DMS 273 (cell line): ENCODE measurements around the gene NOXO1.

Experiments used
- DNase-seq: peaks from one replicate; lab custom pipeline; 2025; ENCODE audit not compliant: unreplicated experiment; lab: John Stamatoyannopoulos, UW

The NOXO1 gene

DNA sequence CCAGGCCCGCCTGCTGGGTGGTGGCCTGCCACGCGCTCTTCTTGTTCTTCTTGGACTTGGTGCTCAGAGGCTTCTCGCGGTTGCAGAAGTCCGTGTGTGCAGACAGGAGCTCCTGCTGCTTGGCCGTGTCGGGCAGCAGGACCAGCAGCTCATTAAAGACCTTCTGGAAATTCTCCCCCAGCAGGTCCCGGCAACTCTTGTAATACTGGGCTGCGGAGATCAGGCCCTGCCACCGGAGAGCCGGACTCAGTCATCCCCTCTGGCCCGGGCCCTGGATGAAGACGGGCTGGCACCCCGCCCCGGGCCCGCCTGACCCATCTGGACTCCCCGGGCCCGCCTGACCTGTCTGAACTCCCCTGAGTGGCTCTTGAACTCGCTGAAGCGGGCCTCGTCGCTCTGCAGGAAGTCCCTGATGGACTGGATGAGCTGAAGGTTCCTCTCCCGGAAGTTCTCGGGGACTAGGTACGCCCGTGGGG is 17.1 kb upstream of the NOXO1 start:
- no peak for DNase-seq

DNA sequence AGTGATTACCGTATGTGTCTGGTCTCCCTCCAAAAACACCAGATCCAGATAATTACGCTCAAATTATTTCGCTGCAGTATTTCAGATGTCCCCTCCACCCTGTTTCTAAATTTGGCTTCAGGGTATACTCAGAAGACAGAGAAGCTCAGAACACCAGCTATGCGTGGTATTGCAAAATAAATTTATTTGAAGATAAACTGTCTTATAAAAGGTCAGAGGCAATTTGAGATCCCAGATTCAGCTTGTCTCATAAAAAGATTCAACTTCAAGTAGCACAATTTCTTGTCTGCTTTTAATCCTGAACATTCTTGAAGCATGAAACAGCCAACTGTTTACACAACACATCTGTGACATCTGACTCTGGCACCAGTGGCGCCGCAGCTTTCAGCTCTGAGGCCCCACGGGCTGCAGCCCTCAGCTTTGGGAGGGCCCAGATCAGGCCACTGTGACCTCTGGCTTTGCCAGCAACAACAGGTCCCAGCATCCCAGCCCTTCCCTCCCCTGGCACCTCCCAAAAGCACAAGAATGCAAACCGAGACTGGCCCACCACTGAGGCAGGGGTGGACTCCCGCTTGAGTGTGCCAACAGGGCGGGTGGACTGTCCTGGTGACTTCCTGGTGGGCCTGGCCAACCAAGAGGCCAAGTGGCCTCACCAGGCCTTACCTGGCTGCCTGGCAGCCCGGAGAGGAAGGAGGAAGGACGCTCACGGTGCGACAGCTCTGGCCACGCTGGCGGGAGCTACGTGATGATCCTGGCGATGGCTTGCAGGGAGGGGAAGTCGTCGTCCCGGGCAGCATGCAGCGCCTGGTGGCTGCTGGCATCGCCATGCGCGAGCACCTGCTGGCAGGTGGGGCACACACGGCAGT is 16.5 kb upstream of the NOXO1 start:
- DNase-seq = no peak

DNA sequence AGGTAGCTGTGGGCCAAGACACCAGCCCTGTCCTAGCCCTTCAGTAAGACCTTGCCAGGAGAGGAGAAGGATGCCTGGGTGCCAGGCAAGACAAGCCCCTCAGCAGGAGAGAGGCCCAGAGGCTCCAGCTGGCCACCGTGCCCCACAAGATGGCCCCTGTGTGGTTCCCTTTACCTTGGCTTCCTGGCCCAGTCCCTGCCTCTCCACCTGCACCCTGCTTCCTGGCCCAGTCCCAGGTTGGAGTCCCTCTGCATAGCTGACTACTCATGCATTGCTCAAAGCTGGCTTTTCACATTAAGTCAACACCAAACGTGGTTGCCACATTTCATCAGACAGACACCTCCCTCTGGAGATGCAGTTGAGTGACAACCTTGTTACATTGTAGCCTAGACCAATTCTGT is 12.5 kb upstream of the NOXO1 start:
- peak; percentile 47 for DNase-seq

DNA sequence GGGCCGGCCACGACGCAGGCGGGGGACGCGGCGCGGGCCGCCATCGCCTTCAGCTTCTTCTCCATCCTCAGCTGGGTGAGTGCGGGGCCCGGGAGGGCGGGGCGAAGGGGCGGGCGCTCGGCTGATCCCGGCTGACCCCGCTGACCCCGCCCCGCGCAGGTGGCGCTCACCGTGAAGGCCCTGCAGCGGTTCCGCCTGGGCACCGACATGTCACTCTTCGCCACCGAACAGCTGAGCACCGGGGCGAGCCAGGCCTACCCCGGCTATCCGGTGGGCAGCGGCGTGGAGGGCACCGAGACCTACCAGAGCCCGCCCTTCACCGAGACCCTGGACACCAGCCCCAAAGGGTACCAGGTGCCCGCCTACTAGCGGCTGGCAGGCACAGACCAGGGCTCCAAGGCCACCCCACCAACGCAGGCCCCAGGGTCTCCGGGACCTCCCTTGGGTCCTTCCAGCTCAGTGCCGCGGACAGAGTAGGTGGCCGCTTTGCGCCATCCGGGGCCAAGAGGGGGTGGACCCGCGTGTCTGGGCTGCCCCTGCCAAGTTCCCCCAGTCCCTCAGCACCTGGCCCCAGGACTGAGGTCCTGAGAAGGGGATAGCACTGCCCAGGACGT is 11.5 kb upstream of the NOXO1 start:
- DNase-seq = no peak

DNA sequence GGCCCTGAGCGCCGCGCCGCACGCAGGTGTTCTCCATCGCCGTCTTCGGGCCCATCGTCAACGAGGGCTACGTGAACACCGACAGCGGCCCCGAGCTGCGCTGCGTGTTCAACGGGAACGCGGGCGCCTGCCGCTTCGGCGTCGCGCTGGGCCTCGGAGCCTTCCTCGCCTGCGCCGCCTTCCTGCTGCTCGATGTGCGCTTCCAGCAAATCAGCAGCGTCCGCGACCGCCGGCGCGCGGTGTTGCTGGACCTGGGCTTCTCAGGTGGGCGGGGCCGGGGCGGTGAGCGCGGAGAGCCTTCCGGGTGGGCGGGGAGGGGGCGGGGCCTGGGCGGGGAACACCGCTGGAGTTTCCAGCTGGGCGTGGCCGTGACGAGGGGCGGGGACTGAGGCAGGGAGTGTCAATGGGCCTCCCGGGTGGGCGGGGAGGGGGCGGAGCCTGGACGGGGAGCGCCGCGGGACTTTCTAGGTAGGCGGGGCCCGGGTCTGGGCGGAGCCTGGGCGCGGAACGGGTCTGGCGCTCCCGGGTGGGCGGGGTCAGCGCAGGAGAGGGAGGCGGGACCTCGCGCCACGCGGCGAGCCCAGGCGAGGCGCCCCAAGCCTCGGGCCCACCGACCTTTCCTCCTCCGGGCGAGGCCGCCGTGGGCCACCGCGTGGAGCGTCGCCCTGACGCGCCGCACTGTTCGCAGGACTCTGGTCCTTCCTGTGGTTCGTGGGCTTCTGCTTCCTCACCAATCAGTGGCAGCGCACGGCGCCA is 10.9 kb upstream of the NOXO1 start:
- DNase-seq = peak; percentile 33

DNA sequence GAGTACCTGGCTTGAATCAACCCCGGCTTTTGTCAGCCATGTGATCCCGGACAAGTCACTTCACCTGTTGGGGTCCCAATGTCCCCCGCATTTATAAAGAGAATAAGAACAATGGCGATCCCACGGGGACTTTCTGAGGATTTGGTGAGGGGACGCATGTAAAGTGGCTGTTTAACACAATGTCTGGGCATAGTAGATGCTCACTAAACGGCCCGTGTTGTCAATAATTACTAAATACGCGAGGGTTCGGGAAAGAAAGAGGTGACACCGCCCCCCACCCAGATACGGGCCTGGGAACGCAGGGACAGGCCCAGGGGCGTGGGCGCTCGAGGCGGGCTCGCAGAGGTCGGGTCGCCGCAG is 10.3 kb upstream of the NOXO1 start:
- DNase-seq = no peak

DNA sequence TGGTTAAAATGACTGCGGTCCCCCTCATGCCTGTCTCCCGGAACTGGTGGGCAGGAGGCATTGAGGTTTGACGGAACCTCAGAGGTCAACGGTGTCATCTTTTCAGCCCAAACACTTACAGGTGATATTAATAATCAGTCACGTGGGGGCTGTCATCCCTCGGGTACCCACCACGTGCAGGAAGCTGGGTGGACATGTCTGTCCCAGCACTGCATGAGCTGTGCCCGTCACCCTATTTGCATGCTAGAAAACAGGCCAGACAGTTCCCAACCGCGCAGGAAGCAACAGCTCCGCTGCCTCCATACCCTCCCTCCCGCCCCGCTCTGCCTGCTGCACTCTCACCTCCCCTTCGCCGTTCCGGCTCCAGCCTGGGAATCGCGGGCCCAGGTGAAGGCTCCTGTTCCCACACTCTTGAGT is 9.9 kb upstream of the NOXO1 start:
- DNase-seq = no peak

DNA sequence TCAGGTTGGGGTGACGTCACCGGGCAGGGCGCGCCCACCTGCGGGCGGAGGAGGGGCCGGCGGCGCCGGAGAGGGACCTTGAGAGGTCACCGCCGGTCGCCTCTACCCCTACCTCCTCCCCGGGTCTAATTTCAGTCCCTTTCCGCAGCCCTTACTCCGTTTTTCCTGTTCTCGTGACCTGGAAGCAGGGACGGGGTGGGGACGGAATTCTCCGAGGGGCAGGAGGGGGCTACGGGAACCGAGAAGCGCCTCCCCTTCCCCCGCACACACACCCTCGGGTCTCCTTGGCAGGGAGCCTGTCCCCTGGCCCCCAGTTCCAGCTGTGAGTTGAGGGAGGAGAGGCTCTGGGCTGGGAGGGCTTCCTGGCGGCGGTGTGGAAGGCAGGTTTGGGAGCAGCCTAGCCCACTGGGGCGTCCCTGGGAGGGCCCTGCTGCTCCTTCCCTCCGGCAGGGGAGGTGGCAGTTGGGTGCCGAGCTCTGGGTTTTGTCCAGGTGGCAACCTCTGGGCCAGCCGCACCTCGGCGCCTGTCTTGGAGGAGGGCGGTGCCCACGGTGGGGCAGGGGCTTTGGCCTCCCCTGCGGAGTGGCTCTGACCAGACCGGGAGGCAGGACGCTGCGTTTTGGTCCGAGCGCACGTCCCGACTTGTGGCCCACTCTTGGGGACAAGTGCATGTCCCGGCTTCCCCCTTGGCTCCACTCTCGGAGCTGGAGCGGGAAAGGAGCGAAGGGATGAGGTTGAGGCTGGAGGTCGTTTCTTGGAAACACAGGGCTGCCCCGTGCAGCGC is 9.3 kb upstream of the NOXO1 start:
- DNase-seq = peak; percentile 45

DNA sequence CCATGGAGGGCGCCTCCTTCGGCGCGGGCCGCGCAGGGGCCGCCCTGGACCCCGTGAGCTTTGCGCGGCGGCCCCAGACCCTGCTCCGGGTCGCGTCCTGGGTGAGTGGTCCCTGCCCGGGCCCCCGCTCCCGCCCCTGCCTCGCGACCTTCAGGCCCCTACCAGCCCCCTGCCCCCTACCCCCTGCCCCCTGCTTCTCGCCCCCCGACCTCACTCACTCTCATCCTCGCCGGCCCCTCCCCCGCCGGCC is 8.8 kb upstream of the NOXO1 start:
- DNase-seq = no peak

DNA sequence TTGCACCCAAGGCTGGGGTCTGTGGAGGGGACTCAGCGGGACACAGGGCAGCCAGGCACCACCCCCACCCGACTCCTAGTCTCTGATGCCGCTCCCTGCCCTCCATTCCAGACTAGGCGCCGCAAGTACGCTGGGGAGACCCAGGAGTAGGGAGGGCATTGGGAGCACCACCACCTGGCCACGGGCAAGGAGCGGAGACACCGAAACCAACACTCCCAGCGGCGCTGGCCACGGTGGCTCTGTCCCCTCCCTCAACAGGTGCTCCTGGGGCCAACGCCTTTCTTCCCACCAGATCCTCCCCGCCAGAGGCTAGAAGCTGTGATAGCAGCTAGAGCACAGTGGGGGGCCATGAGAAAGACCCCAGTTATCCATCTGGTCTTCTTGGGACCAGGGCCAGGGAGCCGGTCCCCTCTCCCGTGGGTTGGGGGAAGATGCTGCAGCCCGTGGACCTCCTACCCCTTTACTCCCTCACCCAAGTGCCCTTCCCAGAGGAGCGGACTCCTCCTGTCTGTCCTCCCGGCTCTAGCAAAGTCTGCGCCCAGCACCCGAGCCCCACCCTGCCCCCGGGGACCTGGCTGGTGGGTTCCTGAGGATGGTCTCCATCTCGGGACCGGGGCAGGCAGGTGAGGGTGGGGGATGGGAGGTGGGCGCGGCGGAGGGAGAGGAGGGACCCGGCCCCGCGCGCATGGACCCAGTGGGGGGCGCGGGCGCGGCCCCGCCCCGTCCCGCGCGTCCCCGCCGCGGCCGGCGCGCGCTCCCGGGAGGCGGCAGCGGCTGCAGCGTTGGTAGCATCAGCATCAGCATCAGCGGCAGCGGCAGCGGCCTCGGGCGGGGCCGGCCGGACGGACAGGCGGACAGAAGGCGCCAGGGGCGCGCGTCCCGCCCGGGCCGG is 8.2 kb upstream of the NOXO1 start, which contains the start of gene SYNGR3:
SYNGR3 (plus strand) TSS at position 762 of the 892 bp plus-strand sequence. CDS start 133 bp downstream, outside the sequence.
- DNase-seq = peak; percentile 75

DNA sequence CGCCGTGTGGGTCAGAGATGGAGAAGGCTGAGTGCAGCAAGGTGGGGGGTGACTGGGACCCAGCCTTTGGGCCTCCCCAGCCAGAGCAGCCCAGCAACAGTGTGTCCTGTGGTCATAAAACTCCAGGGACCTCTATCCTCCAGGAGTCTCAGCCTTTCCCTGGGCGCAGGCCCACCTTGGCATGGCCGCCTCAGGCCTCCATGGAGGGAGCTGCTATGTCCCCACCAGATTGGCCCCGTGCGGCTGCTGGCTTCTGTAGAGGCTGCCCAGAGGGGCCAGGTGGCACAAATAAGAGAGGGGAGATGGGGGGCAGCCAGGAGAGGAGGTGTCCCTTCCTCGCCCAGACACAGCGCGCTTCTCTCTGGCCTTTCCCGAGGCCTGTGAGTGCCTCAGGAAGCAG is 5.9 kb upstream of the NOXO1 start:
- no peak for DNase-seq

DNA sequence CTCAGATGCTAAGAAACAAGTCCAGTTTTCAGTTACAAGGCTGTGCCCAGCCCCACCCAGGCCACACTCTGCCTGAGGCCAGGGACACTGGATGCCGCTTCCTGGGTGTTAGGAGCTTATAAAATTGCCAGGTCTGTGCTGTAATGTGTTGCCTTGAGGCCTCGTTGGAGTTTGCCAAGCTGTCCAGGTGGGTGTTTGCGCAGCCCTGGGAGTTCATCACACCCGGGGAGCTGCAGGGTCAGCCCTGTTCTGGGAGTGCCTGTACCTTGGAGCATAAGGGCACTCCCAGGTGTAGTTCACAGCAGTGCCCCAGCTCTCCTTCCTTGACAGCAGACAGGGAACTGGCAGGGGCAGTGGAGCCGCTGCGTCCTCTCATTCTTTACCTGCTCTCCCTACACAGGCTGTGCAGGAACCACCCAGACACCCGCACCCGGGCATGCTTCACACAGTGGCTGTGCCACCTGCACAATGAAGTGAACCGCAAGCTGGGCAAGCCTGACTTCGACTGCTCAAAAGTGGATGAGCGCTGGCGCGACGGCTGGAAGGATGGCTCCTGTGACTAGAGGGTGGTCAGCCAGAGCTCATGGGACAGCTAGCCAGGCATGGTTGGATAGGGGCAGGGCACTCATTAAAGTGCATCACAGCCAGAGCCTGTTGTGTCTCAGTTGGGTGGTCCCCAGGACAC is 4.3 kb upstream of the NOXO1 start:
- DNase-seq = no peak

DNA sequence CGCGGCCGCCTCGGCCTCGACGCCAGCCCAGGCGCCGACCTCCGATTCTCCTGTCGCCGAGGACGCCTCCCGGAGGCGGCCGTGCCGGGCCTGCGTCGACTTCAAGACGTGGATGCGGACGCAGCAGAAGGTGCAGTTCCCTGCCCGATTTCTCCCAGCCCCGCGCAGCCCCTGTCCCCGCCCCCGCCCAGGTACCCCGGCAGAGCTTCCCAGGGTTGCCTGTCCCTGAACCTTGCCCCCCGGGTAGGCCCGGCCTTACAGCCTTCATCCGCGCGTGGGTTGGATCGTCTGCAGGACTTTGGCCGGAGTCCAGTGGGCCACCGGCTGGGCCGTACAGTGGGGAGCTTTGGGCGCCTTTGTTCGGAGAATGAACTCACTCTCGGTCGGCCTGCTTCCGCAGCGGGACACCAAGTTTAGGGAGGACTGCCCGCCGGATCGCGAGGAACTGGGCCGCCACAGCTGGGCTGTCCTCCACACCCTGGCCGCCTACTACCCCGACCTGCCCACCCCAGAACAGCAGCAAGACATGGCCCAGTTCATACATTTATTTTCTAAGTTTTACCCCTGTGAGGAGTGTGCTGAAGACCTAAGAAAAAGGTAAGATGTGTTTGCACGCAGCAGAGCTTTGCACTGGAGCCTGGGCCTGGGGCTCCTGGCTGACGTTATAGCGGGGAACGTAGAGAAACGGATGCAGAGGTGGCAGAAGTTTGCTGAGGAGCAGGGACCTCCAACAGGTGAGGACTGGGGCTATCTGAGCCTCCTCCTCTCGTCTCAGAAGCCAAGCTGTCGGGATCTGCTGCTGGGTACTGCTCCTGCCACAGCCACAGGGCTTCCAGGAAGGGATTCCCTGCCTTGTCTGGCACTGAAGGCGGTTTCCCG is 3.3 kb upstream of the NOXO1 start:
- peak; percentile 85 for DNase-seq

DNA sequence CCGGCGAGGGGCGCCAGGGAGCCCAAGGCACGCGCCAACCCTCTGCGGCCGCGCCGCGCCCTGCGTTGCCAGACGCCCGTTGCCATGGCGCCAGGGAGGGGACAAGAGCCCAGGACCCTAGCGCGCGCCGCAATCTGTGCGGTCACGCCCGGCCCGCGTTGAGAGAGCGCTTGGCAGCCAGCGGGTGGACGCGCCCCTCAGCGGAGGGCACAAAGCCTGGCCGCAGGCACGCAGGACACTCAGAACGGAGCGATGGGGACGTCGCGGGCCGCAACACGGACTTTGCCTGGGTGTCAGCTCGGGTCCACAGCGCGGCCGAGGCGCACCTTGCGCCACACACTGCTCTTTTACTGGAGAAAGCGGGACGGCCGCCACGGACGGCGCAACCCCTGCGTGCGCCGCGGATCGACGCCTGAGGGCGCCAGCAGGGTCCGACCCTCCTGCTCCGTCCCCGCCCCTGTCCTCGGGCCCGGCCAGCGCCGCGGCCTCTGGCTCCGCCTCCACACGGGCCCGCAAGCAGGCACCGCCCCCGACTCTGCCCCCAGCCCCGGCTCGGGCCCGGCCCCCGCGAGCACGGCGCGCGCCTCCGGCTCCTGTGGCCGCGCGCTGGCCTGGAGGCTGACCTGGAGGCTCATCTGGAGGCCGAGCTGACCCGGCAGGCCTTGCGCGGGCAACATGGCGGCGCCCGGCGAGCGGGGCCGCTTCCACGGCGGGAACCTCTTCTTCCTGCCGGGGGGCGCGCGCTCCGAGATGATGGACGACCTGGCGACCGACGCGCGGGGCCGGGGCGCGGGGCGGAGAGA is 2.5 kb upstream of the NOXO1 start, which contains the start of gene GFER:
GFER (plus strand) TSS at position 650 of the 803 bp plus-strand sequence; CDS start at position 676, 26 bp downstream.
- DNase-seq = peak; percentile 97

DNA sequence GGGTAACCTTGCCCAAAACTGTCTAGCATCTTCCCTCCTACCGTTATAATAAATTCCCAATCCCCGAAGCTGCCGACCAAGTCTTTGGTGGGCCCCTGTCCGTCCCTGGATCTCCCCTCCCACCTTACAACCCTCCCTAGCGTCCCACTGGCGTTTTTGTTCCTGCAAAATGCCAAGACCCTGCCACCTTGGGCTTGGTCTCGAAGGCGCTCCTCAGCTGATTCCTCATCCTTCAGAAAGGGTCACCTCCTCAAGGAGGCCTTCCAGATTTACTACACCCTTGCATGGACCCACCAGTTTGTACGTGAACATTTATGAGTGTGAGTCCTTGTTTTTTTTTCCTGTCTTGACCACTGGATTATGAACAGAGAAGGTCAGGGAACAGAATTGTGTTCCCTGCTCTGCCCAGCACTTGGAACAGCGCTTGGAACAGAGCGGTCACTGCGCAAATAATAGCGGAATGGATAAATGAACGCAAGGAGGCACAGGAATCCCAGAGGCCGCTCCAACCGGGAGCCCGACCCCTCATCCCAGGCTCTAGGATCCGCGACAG is 1.8 kb upstream of the NOXO1 start:
- no peak for DNase-seq

DNA sequence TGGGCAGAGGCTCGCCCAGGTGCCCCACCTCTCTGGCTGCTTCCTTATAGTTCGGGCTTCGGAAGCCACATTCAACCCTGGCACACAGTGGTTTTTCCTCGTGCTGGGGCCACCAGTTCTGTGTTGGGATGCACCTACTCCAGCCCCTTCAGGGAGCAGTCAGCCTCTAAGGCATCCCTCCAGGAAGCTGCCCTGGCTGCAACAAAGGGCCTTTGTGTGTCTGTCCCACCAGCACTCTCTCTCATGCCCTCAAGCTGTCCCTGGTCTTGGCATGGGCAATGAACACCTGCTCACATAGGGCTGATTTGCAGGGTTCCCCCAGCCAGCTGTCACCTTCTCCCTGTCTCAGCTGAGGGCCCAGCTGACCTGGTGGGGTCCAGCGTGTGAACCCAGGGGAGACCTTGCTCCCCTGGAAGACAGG is 754 bp upstream of the NOXO1 start:
- DNase-seq = peak; percentile 82

DNA sequence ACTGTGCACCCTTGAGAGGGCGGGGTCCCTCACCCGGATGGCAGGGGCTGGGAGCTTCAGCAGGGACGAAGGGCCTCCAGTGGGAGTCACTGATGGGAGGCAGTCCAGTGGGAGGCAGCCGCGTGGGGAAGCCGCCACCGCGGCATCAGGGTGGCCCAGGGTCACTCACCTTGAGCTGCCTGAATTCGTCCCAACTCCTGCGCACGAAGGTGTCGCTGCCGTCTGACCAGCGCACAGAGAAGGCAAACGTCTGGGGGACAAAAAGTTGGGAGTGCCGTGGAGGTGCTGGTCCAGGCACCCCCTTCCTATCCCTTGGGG is 540 bp downstream of the NOXO1 start:
- DNase-seq = no peak
